IPS-18a (cell line): ENCODE measurements around the gene DACH1.

ENCODE experiments used
- H3K27ac ChIP-seq: one replicate; pipeline ENCODE4 v1.5.1; 2013; ENCODE audit warnings: low read length
- H3K27me3 ChIP-seq: one replicate; pipeline ENCODE4 v1.6.1; 2013; ENCODE audit warnings: mild to moderate bottlenecking, low read length; ENCODE audit not compliant: control insufficient read depth, insufficient read depth
- H3K36me3 ChIP-seq: one replicate; pipeline ENCODE4 v1.6.1; 2013; ENCODE audit warnings: low read depth, low read length; ENCODE audit not compliant: control insufficient read depth
- H3K4me1 ChIP-seq: one replicate; pipeline ENCODE4 v1.6.1; 2013; ENCODE audit warnings: low read depth, low read length; ENCODE audit not compliant: control insufficient read depth
- H3K4me3 ChIP-seq: one replicate; pipeline ENCODE4 v1.5.1; 2013; ENCODE audit warnings: low read length
- H3K9ac ChIP-seq: one replicate; pipeline ENCODE4 v1.6.1; 2013; ENCODE audit warnings: mild to moderate bottlenecking, low read length, moderate library complexity
- H3K9me3 ChIP-seq: one replicate; pipeline ENCODE4 v1.6.1; 2013; ENCODE audit warnings: low read depth, low read length; ENCODE audit not compliant: control insufficient read depth

DACH1 gene

DNA sequence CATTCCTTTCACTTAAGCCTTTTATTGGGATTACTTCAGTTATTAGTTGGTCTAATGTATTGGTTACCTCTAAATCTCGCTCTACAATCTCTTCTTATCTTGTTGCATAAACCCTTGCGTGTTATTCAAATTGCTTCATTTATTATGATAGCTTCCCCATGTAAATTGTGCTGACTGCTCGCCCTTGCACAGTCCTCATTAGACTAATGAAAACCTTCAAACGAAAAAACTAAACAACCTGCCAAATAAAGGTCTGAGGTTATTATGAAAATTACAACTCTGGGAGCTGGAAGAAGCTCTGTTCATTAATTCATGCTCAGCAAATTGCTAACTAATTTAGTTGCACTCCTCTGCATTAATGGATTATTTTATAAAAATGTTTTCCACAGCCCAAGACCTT, 320.1 kb downstream of the DACH1 start:
- no peaks in the 10 kb centered on the region for H3K27me3 ChIP-seq
- H3K27ac ChIP-seq = no peak overlapping the region
- no peaks in the 10 kb centered on the region for H3K9me3 ChIP-seq
- no peaks in the 10 kb centered on the region for H3K36me3 ChIP-seq
- no peaks in the 10 kb centered on the region for H3K4me1 ChIP-seq
- no peak overlapping the region for H3K4me3 ChIP-seq
- no peak overlapping the region for H3K9ac ChIP-seq

DNA sequence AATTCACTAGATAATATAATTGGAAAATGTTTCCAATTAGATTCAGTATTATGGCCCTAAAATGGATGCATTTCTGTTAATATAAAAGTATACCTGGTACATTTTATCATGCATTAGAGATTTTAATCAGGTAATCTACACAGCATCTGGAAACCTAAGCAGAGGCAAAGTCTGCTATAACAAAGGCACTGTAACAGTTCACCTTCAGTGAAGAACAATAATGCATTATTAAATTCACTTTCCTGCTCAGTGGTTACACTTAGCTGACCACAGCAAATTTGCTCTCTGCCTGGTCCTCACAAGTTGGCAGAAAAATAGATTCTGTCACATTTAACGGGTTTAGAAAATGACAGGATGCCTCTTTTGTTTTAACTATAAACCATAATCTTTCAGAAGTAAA, 326.9 kb downstream of the DACH1 start:
- no peaks in the 10 kb centered on the region for H3K27me3 ChIP-seq
- H3K4me1 ChIP-seq = no peaks in the 10 kb centered on the region
- H3K36me3 ChIP-seq = no peaks in the 10 kb centered on the region
- H3K9ac ChIP-seq = no peak overlapping the region
- H3K27ac ChIP-seq = no peak overlapping the region
- no peaks in the 10 kb centered on the region for H3K9me3 ChIP-seq
- no peak overlapping the region for H3K4me3 ChIP-seq

DNA sequence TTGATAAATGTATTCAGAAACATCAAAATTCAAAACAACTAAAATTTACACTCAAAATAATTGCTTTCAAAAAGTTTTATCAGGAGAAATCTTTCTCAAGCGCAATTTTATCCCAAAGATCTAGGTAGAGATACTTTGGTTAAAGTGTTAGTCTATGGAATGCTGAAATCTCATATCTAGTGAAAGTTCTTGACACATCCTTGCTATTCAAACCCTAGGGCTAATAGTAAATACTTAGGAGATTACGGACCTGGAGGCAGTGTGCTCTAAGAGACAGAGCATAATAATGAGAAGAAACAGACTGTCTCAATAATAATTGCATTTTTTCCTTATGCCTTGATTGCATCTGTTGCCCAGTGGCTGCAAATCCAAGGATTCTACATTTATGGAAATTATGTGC, 330.8 kb downstream of the DACH1 start:
- no peak overlapping the region for H3K9ac ChIP-seq
- H3K36me3 ChIP-seq = no peaks in the 10 kb centered on the region
- no peak overlapping the region for H3K4me3 ChIP-seq
- H3K4me1 ChIP-seq = no peaks in the 10 kb centered on the region
- no peaks in the 10 kb centered on the region for H3K9me3 ChIP-seq
- no peaks in the 10 kb centered on the region for H3K27me3 ChIP-seq
- H3K27ac ChIP-seq = no peak overlapping the region

DNA sequence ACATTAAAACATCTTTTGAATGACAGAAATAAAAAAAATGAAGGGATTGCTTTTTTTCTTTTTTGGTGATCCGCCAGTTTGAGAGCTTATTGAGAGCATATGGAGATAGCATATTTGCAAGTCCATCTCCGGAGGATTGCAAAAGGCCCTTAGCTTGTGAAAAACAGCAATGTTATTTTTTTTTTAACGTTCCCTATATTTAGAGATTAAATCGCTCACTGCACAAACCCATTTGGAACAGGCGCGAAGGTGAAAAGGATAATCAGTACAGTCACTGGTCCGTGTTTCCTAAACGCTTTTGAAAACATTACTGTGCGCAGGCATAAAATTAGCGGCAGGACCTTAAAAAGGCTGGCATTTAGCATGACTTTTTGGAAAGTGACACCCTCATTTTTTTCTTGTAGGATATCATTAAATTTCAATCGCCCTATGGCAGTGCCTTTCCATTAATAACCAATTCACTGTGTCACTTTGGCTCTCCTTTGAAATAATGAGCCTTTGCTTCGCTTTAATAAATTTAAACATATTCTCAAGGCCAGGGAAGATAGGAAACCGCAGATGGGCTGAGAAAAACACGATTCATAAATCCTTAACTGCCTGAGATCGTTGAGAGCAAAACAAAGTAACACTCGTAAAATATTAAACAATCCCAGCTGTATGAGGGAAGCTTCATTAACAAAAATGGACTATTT, 342.2 kb downstream of the DACH1 start:
- Histone ChIP-seq H3K27ac (no peak overlapping the region), H3K4me3 (no peak overlapping the region), H3K27me3 (no peaks in the 10 kb centered on the region), H3K9me3 (no peaks in the 10 kb centered on the region), H3K9ac (no peak overlapping the region), H3K36me3 (no peaks in the 10 kb centered on the region), H3K4me1 (no peaks in the 10 kb centered on the region)

DNA sequence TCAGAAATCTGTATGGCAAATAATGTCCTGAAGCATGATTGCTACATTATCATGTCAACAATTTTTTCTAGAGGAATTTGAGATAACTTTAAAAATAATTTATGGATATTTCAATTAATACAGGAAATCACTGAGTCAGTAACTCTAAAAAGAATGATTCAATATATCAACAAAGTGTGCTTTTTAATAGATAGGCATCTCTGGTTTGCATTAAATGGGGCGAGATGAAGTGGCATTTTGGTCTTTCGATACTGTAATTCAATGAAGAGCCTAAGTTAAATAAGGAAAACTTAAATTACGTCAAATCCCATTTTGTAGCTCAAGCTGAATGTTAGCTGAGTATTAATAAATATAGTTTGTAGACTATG, 342.8 kb downstream of the DACH1 start:
- Histone ChIP-seq H3K27ac (no peak overlapping the region), H3K4me1 (no peaks in the 10 kb centered on the region), H3K27me3 (no peaks in the 10 kb centered on the region), H3K36me3 (no peaks in the 10 kb centered on the region), H3K9me3 (no peaks in the 10 kb centered on the region), H3K9ac (no peak overlapping the region), H3K4me3 (no peak overlapping the region)

DNA sequence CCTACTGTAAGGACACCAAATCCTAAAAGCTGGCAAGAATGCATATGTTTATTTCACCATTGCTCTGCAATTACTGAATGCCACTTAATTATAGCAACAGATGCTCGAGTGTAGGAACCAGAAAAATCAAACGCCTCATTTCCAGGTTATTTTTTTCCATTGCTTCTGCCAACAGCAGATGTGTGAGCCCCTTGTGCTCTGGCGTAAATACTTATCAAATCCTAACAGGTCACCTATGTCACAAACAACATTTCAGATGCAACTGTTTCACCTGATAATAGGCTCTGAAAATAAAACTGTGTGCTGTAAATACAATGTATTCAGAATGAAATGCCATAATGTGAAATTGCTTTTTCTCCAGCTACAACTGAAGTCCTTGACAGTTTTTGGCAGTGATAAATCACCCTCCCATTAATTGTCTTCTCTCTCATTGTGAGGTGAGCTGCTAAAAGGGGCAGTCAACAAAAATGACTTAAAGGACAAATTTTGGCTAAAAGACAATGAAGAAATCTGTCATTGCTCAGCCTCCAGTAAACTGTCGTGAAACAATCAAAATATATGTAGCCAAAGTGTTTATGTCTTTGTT, 344.0 kb downstream of the DACH1 start:
- Histone ChIP-seq H3K36me3 (no peaks in the 10 kb centered on the region), H3K9ac (no peak overlapping the region), H3K4me3 (no peak overlapping the region), H3K9me3 (no peaks in the 10 kb centered on the region), H3K27me3 (no peaks in the 10 kb centered on the region), H3K4me1 (no peaks in the 10 kb centered on the region), H3K27ac (no peak overlapping the region)

DNA sequence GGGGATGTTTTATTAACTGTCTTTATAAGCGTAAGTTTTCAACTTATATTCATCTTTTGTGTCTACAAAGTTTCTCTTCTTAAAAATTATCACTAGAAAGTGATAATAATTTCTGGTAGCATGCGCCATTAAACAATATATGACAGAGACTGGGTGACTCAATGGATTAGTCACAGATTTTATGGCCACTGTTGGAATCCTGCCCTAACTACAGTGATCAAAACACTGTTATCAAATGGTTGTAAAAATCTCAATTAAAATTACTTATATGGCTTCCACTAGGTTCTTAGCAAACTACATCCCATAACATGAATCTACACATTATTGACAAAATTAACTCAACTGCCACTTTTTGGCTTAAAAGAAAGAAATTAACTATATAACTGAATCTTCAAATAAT, 350.0 kb downstream of the DACH1 start:
- Histone ChIP-seq H3K4me3 (no peak overlapping the region), H3K9ac (no peak overlapping the region), H3K27me3 (no peaks in the 10 kb centered on the region), H3K36me3 (no peaks in the 10 kb centered on the region), H3K4me1 (no peaks in the 10 kb centered on the region), H3K9me3 (no peaks in the 10 kb centered on the region), H3K27ac (no peak overlapping the region)

DNA sequence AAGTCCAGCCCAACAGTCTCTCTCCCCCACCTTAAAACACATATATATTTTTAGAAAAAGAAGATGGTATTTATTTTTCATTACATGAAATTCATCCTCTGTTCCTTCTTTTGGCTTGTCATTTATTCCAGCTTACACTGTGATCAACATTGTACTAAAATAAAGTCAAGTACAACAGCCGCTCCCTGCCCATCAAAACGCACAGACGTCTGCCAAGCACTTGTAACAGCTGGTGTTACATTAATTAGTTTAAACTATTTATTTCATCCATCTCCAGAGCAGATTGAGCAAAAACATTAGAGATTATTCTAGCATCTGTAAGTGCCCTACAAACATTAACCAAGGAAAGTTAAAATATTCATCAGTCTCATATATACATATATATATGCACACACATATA, 350.5 kb downstream of the DACH1 start:
- no peaks in the 10 kb centered on the region for H3K4me1 ChIP-seq
- H3K27ac ChIP-seq = no peak overlapping the region
- no peak overlapping the region for H3K9ac ChIP-seq
- no peaks in the 10 kb centered on the region for H3K9me3 ChIP-seq
- H3K36me3 ChIP-seq = no peaks in the 10 kb centered on the region
- no peaks in the 10 kb centered on the region for H3K27me3 ChIP-seq
- H3K4me3 ChIP-seq = no peak overlapping the region

DNA sequence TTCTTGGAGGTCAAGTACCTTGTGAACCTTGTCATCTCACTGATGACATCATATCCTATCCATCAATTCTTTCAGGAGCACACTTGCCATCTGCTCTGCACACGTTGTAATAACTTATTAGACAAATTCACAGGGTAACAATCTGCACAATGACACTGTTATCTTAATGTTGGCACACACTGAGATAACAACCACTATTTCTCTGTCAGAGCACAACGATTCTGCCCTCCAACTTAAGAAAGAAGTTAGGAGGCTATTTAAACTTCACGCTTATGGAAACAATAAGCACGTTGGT, 351.3 kb downstream of the DACH1 start:
- Histone ChIP-seq H3K27ac (no peak overlapping the region), H3K4me1 (no peaks in the 10 kb centered on the region), H3K4me3 (no peak overlapping the region), H3K9ac (no peak overlapping the region), H3K27me3 (no peaks in the 10 kb centered on the region), H3K9me3 (no peaks in the 10 kb centered on the region), H3K36me3 (no peaks in the 10 kb centered on the region)

DNA sequence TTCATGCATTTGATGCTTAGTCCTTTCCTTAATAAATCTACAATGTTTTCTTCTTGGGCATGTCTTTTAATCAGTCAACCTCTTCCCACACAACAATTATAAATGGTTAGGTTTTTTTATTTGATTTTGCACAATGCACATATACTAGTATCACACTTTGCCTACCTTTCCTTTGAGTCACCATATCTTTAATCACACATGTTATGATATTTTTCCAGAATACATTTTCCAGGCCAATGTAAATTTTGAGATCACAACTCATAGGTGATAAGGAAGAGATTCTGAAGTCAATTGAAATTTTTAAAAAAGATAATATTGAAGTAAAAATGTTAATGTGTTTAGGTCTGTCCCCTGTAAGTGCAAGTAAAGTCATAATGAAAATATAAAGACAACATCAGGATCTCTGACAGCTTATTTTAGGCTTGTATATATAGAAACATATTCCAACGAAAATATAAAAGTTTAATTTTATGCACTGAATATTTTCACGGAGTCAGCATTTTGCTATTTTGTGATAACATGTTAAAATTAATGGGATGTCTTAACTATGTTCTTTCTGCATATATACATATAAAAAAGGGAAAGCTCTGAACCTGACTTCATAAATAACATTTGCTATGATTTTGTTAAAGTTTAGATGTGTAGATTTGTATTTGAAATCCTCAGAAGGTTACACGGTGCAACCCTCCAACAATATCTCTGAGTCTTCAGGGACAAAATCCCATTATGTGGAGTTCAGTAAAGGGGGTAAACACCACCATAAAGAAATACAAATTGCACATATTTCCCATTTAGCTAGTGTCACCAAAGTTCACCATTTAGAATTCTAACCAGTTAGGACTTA, 351.9 kb downstream of the DACH1 start:
- H3K9me3 ChIP-seq = no peaks in the 10 kb centered on the region
- H3K4me3 ChIP-seq = no peak overlapping the region
- H3K4me1 ChIP-seq = no peaks in the 10 kb centered on the region
- H3K9ac ChIP-seq = no peak overlapping the region
- H3K27me3 ChIP-seq = no peaks in the 10 kb centered on the region
- H3K36me3 ChIP-seq = no peaks in the 10 kb centered on the region
- H3K27ac ChIP-seq = no peak overlapping the region

DNA sequence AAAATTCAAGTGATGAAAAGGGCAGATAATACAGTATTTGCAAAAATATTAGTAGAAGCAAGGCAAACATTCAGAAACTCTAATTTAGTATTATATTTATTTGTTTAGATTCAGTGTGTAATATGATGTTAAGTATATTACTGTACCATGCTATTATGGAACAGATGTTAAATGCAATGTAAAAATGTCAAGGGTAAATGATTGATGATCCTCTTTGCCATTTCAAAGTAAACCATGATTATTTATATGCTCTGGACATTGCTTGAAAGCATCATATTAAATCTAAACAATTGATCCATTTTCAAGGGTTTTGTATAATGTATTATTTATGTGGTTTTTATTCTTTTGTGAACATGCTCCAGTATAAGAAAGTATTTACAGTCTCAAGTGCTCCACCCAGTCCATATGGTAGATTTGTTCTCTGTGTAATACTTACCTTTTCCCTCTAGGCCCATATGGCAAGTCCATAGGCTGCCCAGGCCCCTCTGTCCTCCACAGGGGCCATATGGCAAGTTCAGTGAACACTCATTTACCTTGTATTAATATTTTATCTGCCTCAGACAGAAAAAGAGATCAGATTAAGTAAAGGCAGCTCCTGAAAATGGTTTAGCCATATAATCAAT, 353.5 kb downstream of the DACH1 start:
- no peaks in the 10 kb centered on the region for H3K9me3 ChIP-seq
- no peak overlapping the region for H3K9ac ChIP-seq
- H3K27ac ChIP-seq = no peak overlapping the region
- H3K27me3 ChIP-seq = no peaks in the 10 kb centered on the region
- H3K36me3 ChIP-seq = no peaks in the 10 kb centered on the region
- no peak overlapping the region for H3K4me3 ChIP-seq
- no peaks in the 10 kb centered on the region for H3K4me1 ChIP-seq
